Right ventricle myocardium inferior (tissue), 1 donor: ENCODE results near the gene PLCB4. TPM values are rescaled to one million over a fixed set of nuclear protein-coding genes. Genes with fewer than 3 reads are reported as not detected.

Source experiments
- ATAC-seq: fragments of 200-7000 bp; cut with Tn5 transposase; one replicate; pipeline ENCODE4 v1.9.1; 2020; ENCODE audit warnings: mild to moderate bottlenecking, moderate library complexity
- DNase-seq: peaks from one replicate; pipeline ENCODE4 v3.0.0; 2021; ENCODE audit errors: missing footprints
- intact Hi-C: fragments of 100-400 bp; cut with DNase I; formaldehyde crosslinking; loops from one replicate; pipeline ENCODE4 v1.11.0; 2022
- total RNA-seq: library from RNA; stranded (reverse); fragmentation: NEBNext Ultra II Directional; extraction: Animal tissue kit (Norgen Biotek cat#: 25700); gene quantifications from one replicate; pipeline ENCODE4 v1.2.1, GENCODE V29; 2021
- donor health status: DM: no; HTN: yes; CAD: no; lungs with severe emphysema.

The PLCB4 gene
- total RNA-seq, 1 donor from 2014 or later = 27.7 TPM

DNA sequence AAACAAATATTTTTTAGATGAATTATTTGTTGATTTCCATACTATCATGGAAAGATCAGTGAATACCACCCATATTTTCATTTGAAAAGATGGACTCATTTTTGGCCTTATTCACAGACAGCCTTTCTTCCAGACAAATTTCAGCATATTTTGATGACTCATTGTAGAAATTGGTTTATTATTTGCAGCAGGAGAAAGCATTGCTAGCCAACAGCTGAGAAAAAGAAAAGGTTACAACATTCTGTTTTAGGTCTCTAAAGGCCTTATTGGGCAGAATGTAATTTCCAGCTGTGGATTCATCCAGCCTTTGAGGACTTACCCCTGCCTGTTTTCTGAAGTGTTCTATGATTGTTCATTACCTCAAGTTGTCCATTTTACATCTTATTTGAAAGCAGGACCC, 201.9 kb downstream of the PLCB4 start:
- DNase-seq = no peak
- peak; percentile 71 for ATAC-seq
- intact Hi-C loops = no loop called here

GRCh38 chr20:9276966-9277468, 208.1 kb downstream of the PLCB4 start:
- DNase-seq (no peak), ATAC-seq (no peak)
- intact Hi-C loops = no loop called here

- DNase-seq (no peak), ATAC-seq (peak; percentile 80)
Measured at GRCh38 chr20:9279918-9280401, 211.1 kb downstream of the PLCB4 start.

GRCh38 chr20:9280666-9281065, 211.8 kb downstream of the PLCB4 start:
- ATAC-seq (no peak), DNase-seq (no peak)
- intact Hi-C loops = no loop called here

More at GRCh38 chr20:9279918-9280401, 211.1 kb downstream of the PLCB4 start:
- intact Hi-C loops = no loop called here

DNA sequence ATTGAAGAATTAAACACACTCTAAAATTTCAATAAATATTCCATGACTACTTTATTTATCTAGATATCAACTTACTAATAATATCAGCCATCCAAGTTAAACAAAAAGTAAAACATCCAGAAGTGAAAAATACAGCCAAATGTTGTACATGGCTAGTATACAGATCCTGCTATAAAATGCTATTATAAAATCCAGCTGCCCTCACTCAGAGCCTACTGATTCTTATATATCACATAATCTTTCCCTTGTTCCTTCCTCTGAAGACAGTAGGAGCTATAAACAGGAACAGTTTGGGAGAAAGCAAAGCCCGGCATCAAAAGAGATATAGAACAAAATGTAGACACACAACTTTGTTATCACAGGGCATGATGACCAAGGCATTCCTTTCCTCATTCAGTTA, 212.9 kb downstream of the PLCB4 start:
- ATAC-seq (no peak), DNase-seq (no peak)
- intact Hi-C loops = no loop called here

DNA sequence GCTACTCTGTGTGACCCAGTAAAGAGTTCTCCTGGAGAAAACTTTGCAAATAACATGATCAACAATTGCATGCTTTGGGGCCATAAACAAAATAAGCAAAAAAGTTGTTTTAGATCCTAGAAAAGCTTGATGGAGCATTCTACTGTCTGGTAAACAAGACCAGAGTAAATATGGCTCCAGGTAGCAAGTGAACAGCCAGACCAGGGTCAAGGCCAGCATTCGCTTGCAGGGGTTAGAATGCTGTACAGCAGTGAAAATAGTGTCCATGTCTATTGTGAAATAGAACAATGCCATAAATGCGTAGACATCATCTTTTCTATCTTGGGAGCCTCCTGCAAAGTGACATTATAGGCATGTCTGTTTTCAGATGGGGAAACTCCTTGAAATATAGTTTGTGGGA, 216.7 kb downstream of the PLCB4 start:
- DNase-seq (no peak), ATAC-seq (no peak)
- intact Hi-C loops = no loop called here

DNA sequence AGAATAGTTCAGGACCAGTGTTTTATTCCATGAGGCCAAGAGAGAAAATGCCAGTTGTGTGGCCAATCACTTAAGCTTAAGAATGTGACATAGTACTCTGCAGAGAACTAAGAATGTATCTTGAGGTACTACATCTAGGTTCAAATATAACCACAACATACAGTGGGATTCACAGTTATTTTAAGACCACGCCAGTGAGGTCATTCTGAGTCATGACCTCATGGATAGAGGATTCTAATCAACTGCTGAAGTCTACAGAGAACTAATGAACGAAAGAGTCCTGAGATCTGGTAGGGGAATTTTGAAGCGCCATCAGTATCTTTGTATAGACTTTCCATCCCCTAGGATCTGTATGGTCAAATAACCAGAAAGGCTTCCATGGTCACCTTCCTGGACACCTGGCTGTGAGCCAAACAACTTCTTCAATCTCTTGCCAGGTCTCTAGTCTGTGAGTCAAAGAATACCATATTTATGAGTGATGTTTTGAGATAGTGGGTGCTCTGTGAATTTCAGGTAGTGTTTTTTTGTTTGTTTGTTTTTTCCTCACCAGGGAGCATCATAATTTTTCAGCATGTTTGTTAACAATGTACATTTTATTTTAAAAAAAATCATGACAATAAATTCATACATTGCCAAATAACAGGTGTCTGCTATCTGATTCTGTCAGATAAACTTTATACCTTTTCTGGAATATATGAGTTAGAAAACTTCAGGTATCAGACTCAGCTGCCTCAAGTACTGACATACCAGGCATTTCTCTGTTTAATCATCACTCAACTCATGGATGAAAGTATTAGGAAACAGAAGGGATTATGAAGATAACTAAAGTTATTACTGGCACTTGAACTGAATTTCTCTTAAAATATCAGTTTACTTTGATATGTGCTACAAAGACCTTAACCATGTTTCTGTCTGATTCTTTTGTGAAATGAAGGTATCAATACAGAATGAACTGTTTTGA, 217.9 kb downstream of the PLCB4 start:
- DNase-seq = no peak
- intact Hi-C loops = no loop called here
- ATAC-seq = no peak

DNA sequence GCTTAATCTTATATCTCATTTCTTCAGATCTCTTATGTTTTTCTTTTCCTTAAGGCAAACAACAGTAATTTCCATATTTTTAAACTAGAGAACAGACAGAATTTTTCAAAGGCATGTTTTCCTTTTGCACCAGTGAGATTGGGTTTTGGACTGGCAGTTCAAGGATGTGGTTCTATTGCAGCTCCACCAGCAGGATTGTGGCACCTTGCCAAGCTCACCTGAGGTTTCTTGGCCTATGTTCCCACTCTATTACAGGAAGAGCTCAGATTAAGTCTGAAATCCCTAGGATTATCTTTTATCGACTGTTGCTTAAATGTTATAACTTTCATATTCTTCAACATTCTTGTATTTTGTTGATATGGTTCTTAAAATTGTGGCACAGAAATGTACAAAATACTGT, 218.9 kb downstream of the PLCB4 start:
- no peak for DNase-seq
- intact Hi-C loops = no loop called here
- ATAC-seq = no peak

- intact Hi-C loops = no loop called here
- no peak for DNase-seq
- ATAC-seq = no peak
Measured at GRCh38 chr20:9290331-9290730, 221.4 kb downstream of the PLCB4 start.

GRCh38 chr20:9293145-9293544, 224.3 kb downstream of the PLCB4 start:
- ATAC-seq = no peak
- intact Hi-C loops = no loop called here

DNA sequence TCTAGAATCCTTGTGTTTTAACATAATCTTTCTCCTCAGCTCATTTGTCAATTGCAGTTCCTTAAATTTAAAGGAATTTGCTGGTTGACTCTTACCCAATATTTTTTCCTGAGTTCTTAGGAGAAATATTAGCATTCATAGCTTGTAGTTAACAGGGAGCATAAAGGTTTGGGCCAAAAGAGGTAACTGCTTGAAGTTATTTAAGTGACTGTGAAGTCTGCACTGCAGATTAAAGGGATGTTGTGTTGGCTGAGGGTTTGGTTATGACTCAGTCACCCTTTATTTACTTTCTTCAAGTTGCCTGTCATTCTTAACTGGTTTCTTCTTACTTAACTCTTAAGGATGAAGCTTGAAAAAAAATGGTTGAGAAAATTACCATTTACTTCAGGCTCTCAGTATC, 225.2 kb downstream of the PLCB4 start:
- ATAC-seq = no peak
- intact Hi-C loops = no loop called here
- DNase-seq = no peak

More at GRCh38 chr20:9293145-9293544, 224.3 kb downstream of the PLCB4 start:
- no peak for DNase-seq

GRCh38 chr20:9298906-9299305, 230.0 kb downstream of the PLCB4 start:
- ATAC-seq (no peak), DNase-seq (no peak)
- intact Hi-C loops = no loop called here

DNA sequence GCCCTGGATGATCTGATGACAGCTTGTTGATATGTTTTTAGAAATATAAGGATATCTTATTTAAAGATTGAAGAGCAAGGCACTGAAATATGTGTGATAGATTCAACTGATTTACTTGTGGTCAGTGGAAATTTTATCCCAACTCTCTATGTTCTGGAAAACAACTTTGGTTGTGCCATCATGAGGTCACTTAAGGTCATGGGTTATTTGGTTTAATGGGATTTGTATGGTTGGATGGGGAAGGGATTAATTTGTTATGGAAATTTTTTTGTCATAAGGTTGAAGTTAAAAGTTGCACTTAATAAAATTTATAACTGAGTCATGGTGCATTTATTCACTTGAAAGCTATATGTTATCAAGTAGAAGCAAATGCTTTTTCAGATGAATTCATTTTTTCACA, 231.2 kb downstream of the PLCB4 start:
- ATAC-seq = no peak
- intact Hi-C loops = no loop called here
- DNase-seq = no peak

DNA sequence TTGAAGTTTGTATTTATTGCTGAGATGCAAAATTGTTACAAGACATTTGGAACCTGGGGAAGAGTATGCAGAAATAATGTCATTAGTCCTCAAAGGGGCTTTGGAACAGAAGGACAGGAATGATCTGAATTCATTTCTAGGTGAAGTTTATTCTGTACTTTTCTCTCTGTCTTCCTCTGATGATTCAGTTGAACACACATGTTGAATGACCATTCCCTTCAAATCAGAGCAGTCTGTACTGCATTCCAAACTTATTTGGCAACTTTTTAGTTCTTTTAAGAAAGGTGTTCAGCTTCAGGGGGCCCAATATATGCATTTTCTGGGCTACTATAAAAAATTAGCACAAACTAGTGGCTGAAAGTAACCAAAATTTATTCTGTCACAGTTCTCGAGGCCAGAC, 231.6 kb downstream of the PLCB4 start:
- ATAC-seq = no peak
- intact Hi-C loops = no loop called here
- DNase-seq = no peak

DNA sequence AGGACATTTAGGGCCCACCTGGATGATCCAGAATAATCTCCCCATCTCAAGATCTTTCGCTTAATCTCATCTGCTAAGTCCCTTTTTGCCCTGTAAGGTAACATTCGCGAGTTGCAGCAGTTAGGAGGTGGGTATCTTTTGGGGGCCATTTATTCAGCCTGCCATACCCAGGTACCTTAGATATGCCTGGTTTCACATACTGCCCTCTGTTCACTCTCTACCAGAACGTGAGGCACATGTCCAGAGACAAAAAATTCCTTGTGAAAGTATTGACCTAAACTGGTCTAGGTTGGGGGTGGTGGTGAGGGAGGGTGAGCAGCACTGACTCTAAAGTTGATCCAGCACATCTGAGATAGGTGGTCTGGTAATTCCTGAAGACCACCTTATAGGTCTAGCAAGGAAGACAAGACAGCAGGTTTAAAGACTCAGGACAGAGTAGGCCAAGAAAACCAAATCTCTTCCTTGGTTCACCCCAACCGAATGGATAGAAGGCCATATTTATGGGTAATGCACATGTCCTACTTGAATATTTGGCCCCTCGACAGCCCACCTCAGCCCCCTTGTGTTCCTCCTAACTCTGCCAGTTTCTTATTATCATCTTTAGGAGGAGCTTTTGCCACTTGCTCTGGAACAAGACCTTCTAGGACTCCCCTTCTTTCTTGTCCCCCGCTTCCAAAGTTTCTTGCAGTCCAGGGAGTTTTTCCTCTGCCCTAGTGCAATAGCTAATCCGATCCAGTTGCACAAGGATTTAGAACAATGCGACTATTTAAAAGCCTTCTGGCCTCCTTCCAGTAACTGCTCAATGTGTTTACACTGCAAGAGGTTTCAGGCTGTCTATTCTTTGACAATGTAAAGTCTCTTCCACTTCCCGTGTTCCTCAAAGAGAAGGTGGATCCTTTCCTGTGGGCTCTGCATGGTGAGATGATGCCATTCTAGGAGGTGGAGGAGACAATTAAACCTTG, 232.5 kb downstream of the PLCB4 start:
- intact Hi-C loops = no loop called here
- ATAC-seq (peak; percentile 82), DNase-seq (no peak)

GRCh38 chr20:9302091-9302462, 233.2 kb downstream of the PLCB4 start:
- no peak for DNase-seq
- intact Hi-C loops = no loop called here
- ATAC-seq = peak; percentile 26

DNA sequence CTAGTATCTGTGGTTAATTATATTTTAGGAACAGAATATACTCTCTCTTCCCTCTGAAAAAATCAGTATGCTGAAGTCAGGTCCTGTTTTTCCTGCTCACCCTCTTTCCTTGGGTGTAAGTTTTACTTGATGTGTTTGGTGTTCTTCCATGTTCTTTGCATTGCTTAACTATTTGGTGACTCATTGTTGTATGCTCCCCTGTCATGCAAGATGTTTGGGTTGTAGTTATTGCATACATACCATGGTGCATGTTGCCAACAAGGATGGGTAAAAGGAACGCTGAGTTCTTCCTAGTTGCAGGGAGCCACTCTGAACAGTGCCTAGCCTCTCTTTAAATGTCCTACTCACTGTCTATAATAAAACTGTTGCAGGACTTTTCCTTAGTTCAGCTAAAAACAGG, 237.6 kb downstream of the PLCB4 start:
- no peak for ATAC-seq
- no peak for DNase-seq
- intact Hi-C loops = no loop called here

GRCh38 chr20:9308056-9308455, 239.2 kb downstream of the PLCB4 start:
- DNase-seq (no peak), ATAC-seq (no peak)
- intact Hi-C loops = no loop called here

- intact Hi-C loops = no loop called here
- ATAC-seq (no peak), DNase-seq (no peak)
Measured at GRCh38 chr20:9311132-9311531, 242.2 kb downstream of the PLCB4 start.
